SK-N-MC (cell line): ENCODE data around the gene PRICKLE1.

Source experiments
- EZH2 ChIP-seq: fragments of 200-600 bp; sonication (generic); IDR thresholded peaks from one replicate; pipeline ENCODE4 v1.6.1; 2017; ENCODE audit warnings: antibody characterized with exemption
- POLR2AphosphoS5 ChIP-seq: IDR thresholded peaks from 2 replicates; pipeline ENCODE4 v1.6.1; 2012; ENCODE audit warnings: mild to moderate bottlenecking, low read depth, low read length, borderline replicate concordance

DNA sequence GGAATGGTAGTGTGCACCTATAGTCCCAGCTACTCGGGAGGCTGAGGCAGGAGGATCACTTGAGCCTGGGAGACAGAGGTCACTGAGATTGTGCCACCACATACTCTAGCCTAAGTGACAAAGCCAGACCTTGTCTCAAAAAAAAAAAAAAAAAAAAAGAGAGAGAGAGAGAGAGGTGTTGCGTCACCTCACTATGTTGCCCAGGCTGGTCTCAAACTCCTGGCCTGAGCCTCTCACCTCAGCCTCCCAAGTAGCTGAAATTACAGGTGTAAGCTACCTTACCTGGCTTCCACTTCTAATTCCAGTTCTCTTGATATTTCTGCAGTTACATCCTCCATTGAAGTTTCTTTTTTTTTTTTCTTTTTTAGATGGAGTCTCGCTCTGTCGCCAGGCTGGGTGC, 94.3 kb downstream of the PRICKLE1 start:
- TF ChIP-seq EZH2 (no peak), POLR2AphosphoS5 (no peak)
